GM18505 (cell line): ENCODE measurements around the gene PCGF3.
"Not testable (repeated sequence)": the region's sequence is repeated elsewhere in the genome, so short reads cannot be mapped to it uniquely, and the experiment has no call there.

Source experiments
- ATAC-seq: cut with Tn5 transposase; IDR thresholded peaks from one replicate; pipeline ENCODE4 v1.9.1; 2021; ENCODE audit not compliant: unreplicated experiment
- POLR2A ChIP-seq: IDR thresholded peaks from 4 replicates; pipeline ENCODE4 v1.6.1; 2011; ENCODE audit warnings: borderline replicate concordance; ENCODE audit not compliant: insufficient read depth, insufficient read length; ENCODE audit errors: extremely low read depth

PCGF3 gene

DNA sequence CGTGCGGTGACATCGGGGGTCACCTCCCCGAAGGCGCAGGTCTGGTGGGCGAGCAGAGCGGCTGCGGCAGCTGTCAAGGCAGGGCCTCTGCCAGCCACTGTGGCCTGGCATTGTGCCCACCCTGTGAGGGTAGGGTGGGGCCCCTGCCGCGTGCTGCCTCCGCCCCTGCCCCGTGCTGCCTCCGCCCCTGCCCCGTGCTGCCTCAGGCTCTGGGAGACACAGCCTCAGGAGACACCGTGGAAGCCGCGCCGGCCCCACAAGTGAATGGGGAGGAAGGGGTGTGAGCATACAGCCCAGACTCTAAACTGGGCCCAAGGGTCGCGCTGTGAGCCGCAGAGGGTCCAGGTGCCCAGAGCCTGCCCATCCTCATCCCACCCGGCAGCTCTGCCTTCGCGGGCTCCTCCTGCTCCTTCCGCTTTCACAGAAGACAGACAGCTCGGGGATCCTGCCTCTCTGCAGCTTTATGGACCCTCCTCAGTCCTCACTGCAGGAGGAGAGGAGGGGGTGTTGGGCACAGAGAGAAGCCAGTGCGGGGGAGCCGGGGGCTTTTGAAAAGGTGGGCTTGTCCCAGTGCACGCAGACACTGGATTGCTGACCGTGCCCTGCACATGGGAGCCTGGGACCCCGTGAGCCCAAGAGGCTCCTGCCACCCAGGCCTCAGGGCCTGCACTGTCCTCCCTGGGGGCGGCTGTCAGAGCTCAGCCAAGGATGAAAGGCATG lies 27.4 kb downstream of the PCGF3 start:
- ATAC-seq: no peak
- TF ChIP-seq POLR2A: no peak

DNA sequence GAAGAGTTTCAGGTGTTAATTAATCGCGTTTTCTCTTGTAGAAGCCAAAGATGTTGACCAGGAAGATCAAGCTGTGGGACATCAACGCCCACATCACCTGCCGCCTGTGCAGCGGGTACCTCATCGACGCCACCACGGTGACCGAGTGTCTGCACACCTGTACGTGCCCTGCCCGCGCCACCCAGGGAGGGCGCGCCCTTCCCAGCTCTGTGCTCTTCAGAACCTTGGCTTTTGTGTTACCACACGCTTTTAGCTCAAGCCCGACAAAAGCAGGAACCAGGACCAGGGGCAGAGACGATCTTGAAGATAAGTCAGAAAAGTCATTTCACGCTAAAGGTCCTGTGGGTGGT lies 28.0 kb downstream of the PCGF3 start:
- ATAC-seq: no peak

GRCh38 chr4:734075-734474 lies 28.4 kb downstream of the PCGF3 start:
- TF ChIP-seq POLR2A: no peak
- ATAC-seq: no peak

More for the DNA sequence above, 28.0 kb downstream of the PCGF3 start:
- TF ChIP-seq POLR2A: no peak

- TF ChIP-seq POLR2A: no peak
- no peak for ATAC-seq
Measured at GRCh38 chr4:734951-735350, 29.3 kb downstream of the PCGF3 start.

DNA sequence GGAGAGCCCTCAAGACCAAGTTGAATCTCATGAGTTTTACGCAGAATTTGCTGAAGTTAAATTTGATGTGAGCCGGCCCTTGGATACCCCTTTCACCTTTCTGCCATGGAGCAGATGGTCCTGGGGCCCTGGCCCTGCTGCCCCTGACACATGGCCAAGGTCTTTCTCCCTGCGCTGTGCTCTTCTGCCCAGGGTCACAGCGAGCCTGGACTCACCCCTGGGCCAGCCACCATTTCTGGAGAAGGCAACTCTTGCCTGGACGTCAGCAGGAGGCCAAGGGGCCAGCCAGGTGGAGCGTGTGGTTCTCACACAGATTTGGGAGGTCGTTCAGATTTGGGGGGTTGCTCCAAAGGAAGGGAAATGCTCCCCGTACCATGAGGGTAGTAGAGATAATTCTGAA lies 30.0 kb downstream of the PCGF3 start:
- no peak for TF ChIP-seq POLR2A
- no peak for ATAC-seq

- ATAC-seq: not testable (repeated sequence)
Measured at GRCh38 chr4:736561-736960, 30.9 kb downstream of the PCGF3 start.

DNA sequence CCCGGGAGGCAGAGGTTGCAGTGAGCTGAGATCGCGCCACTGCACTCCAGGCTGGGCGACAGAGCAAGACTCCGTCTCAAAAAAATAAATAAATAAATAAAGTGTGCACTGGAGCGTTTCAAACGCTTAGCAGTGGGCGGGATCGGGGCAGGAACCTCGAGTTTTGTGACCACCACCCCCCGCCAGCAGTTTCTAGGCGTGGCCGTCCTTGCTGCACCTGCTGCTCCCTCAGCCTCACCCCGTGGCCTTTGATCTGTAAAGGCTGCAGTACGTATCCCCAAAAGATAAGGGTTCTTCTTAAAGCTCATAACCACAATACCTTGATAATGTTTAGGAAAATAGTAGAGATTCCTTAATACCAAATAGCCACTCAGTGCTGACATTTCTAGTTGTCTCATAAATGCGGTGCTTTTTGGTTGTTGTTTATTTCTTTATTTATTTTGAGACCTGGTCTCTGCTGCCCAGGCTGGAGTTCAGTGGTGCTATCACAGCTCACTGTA lies 33.2 kb downstream of the PCGF3 start:
- no peak for ATAC-seq
- TF ChIP-seq POLR2A: no peak

DNA sequence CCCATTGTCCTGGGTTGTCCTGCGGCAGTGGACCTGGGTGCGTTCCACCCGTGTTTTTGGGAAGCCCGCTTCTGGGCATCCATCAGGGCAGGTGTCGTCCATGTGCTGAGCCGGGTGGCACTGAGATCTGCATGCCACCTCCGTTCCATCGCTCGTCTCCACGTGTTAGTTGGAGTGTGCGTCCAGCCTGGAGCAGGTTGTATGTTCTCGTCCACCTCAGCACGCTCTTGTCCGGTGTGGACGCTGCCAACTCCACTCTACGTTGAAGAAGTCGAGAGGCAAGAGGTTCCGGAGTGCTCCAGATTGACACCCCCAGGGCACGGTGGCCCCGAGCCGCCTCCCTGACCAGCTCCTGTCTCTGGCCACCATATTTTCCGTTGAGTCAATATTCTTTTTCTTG lies 33.9 kb downstream of the PCGF3 start:
- no peak for TF ChIP-seq POLR2A
- no peak for ATAC-seq

DNA sequence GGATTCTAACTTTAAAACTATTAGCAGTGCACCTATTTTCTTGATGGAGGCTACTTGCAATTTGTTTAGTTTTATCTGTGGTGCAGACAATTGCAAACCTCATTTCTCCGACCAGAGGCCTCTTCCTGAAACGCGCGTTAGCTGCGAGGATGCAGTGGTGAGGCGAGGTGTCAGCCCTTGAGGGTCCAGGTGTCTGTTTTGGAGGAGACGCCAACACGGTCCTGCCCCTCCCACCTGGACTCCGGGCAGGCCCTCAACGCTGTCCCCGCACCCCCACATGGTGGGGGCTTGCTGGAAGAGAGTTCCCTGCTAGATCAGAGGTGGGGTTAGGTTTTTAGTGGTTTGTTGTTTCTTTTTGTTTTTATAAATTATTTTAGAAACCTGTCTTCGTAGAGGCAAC lies 34.4 kb downstream of the PCGF3 start:
- ATAC-seq: no peak

DNA sequence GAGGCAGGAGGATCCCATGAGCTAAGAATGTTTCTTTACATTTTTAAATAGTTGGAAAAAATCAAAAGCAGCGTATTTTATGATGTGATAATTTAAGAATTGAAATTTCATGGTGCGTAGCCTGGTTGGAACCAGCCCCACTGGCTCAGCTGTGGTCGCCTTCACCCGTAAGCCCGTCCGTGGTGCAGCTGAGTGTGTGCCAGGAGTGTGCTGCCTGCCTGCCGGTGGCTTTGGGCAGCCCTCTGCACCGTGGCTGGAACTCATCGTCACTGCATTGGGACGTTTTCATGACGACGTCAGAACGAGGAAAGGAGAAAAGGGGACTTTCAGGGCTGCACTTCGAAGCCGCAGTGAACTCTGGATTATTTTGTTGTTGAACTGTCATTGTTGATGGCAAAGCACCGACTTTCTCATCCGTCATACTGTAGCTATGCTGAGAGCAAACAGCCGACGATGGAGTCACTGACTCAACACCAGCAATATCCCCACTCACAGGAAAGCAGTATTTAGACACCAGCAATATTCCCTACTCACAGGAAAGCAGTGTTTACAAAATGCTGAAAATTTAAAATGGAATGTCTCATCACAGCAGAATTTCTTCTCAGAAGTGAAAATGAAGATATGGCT lies 35.1 kb downstream of the PCGF3 start:
- TF ChIP-seq POLR2A: no peak
- ATAC-seq: no peak

More for the DNA sequence above, 34.4 kb downstream of the PCGF3 start:
- no peak for TF ChIP-seq POLR2A

DNA sequence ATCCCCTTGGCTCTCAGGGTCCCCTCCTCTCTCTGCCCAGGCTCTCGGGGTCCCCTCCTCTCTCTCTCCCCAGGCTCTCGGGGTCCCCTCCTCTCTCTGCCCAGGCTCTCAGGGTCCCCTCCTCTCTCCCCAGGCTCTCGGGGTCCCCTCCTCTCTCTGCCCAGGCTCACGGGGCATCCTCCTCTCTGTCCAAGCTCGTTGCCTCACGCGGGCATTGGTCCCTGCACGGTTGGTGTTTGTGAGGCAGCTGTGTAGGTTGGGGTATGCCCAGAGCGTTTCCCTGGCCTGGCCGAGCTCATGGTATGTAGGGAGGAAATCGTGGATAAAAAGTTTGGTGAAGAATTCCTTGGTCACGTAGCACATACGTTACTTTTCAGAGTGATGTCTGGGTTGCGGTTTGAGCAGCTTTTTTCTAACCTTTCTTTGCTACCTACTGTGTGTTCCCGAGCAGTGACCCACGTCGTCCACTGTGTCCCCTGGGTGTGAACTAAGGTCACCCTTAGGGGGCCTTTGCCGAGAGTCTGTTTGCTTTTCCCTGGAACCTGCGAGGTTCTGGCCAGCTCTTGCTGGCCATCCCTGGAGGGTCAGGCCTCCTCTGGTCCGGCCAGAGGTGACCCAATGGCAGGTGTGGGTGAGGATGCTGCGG lies 36.6 kb downstream of the PCGF3 start:
- no peak for TF ChIP-seq POLR2A
- no peak for ATAC-seq

GRCh38 chr4:742742-743311 lies 37.2 kb downstream of the PCGF3 start:
- no peak for TF ChIP-seq POLR2A
- no peak for ATAC-seq

- TF ChIP-seq POLR2A: no peak
- ATAC-seq: no peak
Measured at GRCh38 chr4:743463-744211, 38.0 kb downstream of the PCGF3 start.
